ENCODE data around the gene SHISA9.

DNA sequence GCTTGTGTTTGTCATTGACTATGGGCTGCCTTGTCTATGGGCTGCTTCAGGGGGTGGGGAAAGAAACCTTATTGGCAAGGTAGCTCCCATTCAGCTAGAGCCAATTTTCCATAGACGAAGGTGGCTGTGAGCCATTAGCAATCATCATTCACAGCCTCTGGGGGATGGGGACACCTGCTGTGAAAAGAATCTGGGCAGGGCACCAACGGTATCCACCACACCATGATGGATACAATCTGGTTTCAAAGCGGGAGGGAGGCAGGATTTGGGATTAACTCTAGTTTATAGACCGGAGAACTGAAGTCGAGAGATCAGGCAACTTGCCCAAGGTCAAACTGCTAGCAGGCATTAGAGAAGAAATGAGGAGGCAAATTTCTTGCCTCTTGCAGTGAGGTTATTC lies 182.3 kb downstream of the SHISA9 start:
- TF ChIP-seq, protein P1, sequence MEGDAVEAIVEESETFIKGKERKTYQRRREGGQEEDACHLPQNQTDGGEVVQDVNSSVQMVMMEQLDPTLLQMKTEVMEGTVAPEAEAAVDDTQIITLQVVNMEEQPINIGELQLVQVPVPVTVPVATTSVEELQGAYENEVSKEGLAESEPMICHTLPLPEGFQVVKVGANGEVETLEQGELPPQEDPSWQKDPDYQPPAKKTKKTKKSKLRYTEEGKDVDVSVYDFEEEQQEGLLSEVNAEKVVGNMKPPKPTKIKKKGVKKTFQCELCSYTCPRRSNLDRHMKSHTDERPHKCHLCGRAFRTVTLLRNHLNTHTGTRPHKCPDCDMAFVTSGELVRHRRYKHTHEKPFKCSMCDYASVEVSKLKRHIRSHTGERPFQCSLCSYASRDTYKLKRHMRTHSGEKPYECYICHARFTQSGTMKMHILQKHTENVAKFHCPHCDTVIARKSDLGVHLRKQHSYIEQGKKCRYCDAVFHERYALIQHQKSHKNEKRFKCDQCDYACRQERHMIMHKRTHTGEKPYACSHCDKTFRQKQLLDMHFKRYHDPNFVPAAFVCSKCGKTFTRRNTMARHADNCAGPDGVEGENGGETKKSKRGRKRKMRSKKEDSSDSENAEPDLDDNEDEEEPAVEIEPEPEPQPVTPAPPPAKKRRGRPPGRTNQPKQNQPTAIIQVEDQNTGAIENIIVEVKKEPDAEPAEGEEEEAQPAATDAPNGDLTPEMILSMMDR (IDR thresholded peaks at IDR 0.05) = no peak
- no peak for TF ChIP-seq POLR2A (IDR thresholded peaks at IDR 0.05)
